ENCODE results near the gene PGLYRP1.

The PGLYRP1 gene

GRCh38 chr19:46031781-46032596 is 9.1 kb upstream of the PGLYRP1 start:
- no peak for DNase-seq

- no peak for DNase-seq
Observed at GRCh38 chr19:46030812-46031550, 8.1 kb upstream of the PGLYRP1 start.

- DNase-seq: no peak
Observed at GRCh38 chr19:46025835-46026234, 3.0 kb upstream of the PGLYRP1 start.

- no peak for DNase-seq
Observed at GRCh38 chr19:46023311-46023779, 492 bp upstream of the PGLYRP1 start.

- no peak for DNase-seq
Observed at GRCh38 chr19:46022061-46022430, 807 bp downstream of the PGLYRP1 start.

GRCh38 chr19:46021531-46022041 is 1.3 kb downstream of the PGLYRP1 start:
- no peak for DNase-seq

GRCh38 chr19:46020819-46021125 is 2.1 kb downstream of the PGLYRP1 start:
- DNase-seq: no peak

GRCh38 chr19:46019270-46019669 is 3.6 kb downstream of the PGLYRP1 start:
- DNase-seq: no peak

GRCh38 chr19:46018729-46019251 is 4.1 kb downstream of the PGLYRP1 start:
- DNase-seq: no peak

GRCh38 chr19:46017874-46018675 is 4.8 kb downstream of the PGLYRP1 start:
- no peak for DNase-seq

- no peak for DNase-seq
Observed at GRCh38 chr19:46017095-46017429, 5.8 kb downstream of the PGLYRP1 start.

GRCh38 chr19:46016426-46017094 is 6.3 kb downstream of the PGLYRP1 start:
- peak; percentile 51 to 85 for DNase-seq

- peak in 1 of 2 experiments; percentile 20 for DNase-seq
Observed at GRCh38 chr19:46015687-46016425, 7.0 kb downstream of the PGLYRP1 start.

GRCh38 chr19:46014941-46015686 is 7.7 kb downstream of the PGLYRP1 start:
- peak in 1 of 2 experiments; percentile 27 for DNase-seq

GRCh38 chr19:46014534-46014933 is 8.3 kb downstream of the PGLYRP1 start:
- DNase-seq: no peak

- DNase-seq: peak; percentile 28 to 70
Observed at GRCh38 chr19:46009530-46010510, 13.0 kb downstream of the PGLYRP1 start.

- no peak for DNase-seq
Observed at GRCh38 chr19:46006411-46006810, 16.4 kb downstream of the PGLYRP1 start.

GRCh38 chr19:46002678-46003275 is 20.1 kb downstream of the PGLYRP1 start:
- no peak for DNase-seq
